Fibroblast of skin of left quadriceps (primary cell): ENCODE measurements around the gene KIAA1217.

Source experiments
- DNase-seq, 2 experiments: peaks; one replicate each; pipeline ENCODE4 v3.0.0-alpha.2; 2013; ENCODE audit warnings: low read depth in 2 of 2

The KIAA1217 gene

DNA sequence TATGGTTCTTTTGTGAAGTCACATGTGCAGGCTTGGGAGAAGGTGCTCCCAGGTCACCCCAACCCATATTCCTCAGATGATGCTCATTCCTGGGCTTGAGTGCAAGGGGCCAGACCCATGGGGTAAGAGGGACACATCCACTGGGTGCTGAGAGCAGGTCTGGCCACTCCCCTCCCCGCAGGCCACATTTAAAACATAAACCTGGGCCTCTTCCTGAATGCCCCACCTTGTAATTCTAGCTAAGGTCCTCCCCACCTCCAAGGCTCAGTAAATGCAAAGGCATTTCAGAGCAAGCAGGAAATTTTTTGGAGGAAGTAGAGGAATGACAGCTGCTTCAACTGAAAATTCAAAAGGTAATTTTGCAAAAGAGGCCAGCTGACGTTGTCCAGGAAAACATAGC is 342.2 kb downstream of the KIAA1217 start:
- no peak for DNase-seq

- DNase-seq = no peak
These were observed 343.5 kb downstream of the KIAA1217 start for GRCh38 chr10:24552346-24553016.

DNA sequence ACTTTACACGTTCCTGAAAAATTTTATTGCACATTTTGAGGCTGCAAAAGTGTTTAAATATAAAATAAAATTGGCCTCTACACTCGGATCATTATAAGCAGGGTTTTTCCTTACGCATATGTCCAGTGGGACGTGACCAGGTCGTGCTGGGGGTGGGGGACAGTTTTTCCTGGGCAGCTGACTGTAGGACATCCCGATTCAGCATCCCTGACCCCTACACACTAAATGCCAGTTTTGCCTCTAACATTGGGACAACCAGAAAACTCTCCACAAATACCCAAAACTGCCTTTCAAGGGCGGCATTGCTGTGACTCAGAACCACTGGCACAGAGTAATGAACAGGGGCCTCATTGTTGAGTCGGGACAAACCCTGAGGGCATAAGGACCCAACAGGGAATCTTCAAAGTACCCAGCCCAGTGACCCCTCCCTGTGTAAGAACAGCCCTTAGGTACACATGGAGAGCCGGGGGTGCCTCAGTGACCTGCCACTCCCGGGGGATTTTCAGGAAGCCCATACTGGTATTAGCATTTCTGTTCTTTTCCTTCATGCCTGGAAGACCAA is 344.2 kb downstream of the KIAA1217 start:
- no peak for DNase-seq

DNA sequence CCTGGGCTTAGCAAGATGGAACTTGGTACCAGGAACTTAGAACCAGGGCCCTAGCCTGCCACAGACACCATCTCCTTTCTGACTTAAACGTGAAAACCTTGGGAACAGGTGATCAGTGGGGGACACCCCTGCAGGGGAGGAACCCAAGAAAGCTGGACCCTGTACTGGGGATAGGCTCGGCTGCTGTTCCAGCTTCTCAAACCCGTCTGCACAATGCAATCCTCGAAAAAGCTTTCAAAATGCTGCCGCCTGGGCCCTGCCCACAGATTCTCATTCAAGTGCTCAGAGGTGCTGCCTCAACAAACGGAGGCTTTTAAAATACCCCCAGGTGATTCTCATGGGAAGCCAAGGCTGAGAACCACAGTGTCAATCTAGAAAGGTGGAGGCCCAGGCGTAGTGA is 345.1 kb downstream of the KIAA1217 start:
- no peak for DNase-seq

- DNase-seq = no peak
These were observed 347.3 kb downstream of the KIAA1217 start for GRCh38 chr10:24556126-24556749.

DNA sequence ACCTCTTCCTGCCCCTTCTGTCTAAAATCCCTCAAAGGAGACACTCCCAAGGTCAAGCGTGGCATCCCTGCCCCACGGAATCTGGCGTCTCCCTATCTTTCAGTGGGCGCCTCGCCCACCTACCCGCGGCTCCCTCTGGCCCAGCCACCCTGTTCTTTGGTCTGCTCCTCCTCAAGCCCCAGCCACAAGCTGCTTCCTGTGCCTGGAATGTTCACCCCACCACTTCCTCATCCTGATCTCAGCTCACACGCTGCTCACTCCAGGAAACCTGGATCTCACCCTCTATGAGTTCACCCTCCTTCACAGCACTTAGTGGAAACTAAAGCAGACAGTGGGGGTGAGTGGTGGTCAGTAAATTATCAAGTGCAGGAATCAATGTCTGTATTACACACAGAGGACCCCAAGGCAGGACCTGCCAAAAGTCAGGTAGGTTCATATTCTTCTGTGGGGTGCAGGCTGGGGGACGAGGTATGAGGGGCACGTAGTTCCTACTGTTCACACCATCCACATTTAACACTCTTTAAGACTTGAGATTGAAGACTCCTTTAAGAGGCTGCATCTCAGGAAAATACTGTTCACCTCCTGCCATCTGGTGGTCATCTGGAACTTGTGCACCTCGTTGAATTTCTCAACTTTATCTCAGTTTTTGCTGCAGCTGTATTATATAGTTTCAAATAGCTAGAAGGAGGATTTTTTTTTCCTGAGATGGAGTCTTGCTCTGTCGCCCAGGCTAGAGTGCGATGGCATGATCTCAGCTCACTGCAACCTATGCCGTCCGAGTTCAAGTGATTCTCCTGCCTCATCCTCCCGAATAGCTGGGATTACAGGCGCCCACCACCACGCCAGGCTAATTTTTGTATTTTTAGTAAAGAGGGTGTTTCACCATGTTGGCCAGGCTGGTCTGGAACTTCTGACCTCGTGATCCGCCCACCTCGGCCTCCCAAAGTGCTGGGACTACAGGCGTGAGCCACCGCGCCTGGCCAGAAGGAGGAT is 348.1 kb downstream of the KIAA1217 start:
- peak; percentile 32 to 44 for DNase-seq

DNA sequence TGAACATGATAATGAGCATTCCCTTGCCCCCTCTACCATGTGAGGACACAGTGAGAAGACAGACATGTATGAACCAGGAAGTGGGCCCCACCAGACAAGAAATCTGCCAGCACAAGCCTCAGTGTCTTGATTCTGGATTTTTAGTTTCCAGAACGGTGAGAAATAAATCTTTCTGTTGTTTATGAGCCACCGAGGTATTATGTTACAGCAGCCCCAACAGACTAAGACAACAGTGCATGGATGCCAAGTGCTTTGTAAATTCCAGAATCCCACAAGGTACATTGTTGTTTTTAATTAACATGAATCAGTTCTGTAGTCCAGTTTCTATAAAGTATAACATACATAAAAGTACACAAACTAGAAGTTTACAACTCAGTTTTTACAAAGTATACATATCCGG is 352.5 kb downstream of the KIAA1217 start:
- DNase-seq = peak in 1 of 2 experiments; percentile 19

DNA sequence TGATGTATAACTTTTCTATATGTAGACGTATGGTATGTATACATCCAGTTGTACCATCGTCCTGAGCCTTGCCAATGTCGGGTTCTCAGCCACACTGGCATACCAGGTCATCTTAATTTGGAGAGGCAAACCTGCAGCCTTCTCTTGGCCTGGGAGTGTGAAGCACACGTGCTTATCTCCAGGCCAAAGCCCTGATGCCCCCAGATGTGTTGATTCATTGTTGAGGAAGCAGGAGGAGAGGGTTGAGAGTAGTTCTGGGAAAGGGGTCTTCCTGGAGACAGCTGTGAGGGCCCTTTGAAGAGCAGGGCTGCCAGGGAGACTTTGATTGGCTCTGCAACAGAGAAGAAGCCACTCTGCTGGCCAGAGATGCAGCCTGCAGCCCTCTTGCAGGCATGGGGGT is 359.1 kb downstream of the KIAA1217 start:
- no peak for DNase-seq

DNA sequence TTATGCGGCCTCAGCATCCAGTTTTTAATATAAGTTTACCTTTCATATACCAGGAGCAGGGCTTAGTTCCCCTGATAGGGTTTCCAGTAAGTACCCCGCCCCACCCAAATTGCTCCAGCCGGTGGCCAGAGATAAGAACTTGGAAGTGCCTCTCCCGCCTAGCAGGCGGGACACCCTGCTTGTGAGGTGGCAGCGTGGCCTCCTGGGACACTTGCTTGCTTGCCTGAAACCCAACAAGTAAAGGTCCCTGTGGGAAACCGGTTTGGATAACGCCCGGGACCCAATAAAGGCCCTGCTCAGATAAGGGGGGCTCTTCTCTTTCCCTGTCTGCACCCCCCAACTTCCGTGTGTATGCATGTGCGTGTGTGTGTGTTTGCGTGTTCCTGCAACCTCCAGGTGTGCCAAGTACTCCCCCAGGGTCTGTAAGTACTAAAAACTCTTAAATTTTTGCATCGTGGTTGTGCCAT is 360.4 kb downstream of the KIAA1217 start:
- DNase-seq = no peak

GRCh38 chr10:24569828-24570657 is 361.1 kb downstream of the KIAA1217 start:
- no peak for DNase-seq

- no peak for DNase-seq
These were observed 361.9 kb downstream of the KIAA1217 start for GRCh38 chr10:24570658-24571426.

DNA sequence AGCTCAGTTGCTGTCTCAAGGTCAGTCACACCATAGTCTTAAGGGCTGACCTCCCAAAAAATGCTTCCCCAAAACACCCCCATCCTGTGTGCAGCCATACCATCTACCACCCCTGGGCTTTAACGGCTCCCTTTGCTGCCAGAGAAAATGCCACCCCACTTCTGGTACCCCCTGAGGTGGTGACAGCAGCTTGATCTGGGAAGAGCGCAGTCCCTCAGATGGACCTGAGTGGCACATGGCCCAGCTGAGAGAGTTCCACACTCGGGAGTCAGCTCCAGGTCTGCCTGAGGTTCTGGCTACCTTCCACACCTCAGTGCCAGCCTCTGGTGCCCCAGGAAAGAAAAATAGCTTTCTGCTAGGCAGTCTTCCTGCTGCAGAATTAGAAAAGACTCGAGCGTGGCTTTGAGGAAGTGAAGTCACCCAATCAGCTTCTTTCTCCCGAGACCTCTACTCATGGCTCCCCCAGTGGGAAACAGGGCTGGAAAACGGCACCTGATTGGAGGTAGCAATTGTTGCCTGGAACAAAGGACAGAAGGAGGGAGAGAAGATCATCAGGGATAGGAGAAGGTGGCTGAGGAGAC is 363.0 kb downstream of the KIAA1217 start:
- no peak for DNase-seq

GRCh38 chr10:24574161-24574560 is 365.2 kb downstream of the KIAA1217 start:
- DNase-seq = no peak

GRCh38 chr10:24574578-24575155 is 365.7 kb downstream of the KIAA1217 start:
- no peak for DNase-seq

- DNase-seq = no peak
These were observed 366.6 kb downstream of the KIAA1217 start for GRCh38 chr10:24575481-24576002.

DNA sequence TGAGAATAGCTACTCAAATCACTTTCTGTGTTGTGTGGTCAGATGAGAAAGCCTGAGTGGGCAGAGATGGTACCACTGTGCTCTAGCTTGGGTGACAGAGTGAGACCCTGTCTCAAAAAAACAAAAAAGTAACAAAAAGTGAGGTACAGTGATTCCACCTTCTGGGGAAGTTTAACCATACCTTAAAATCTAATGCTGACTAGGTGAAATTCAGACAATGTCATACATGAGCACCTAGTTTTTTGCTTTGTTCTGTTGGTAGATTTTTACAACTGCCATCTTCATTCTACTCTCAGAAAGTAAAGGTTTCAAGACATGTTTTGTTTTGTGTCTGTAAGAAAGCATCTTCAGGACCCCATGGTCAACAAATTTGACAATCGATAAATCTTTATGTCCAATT is 370.5 kb downstream of the KIAA1217 start:
- no peak for DNase-seq

DNA sequence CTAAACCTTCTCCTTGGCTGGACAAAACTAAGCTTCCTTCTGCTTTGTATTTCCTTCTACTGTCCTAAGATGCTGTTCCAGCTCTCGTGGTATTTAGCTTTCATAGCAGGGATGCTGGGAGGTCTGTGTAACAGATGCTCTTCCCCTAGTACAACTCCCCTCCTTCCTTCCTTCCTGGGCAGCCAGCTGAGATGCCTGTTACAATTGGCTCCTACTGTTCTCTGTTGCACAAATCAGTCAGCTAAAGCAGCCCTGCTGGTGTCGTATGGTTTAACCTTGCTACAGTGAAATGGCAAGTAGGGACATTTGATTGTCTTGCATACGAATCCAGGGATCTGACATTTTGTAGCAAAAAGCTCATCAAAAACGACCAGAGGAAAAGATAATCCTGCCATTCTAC is 371.0 kb downstream of the KIAA1217 start:
- no peak for DNase-seq

GRCh38 chr10:24589265-24589664 is 380.3 kb downstream of the KIAA1217 start:
- no peak for DNase-seq

DNA sequence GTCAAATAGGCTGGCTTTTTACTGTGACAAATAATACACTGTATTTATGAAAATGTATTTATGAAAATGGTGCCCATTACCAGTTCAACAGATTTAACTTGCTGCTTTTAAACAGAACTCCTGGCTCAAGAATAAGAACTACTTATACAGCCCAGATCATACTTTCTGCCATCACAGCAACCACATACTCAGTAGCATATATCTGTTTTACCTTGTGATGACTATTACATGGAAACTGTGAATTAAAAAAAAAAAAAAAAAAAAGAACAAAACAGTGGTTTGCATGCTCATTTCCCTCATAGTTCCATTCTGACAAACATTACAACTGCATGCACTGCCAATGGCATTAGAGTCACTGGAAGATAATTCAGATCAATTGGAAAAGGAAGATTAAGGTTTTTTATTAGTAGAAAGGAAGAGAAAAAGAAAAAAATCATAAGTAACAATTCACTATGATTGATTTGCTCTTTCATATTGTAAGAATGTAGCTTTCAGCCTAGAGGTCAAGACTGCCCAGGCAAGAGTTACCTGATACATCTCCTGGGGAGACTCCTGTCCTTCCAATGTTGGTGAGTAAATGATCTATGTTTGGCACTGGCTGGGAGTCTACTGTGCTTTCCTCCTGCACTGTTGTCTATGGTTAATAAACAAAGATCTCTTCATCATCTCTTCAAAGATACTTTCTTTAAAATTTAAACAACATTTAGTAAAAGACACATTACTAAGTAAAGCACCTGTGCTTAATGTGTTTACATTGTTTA is 381.9 kb downstream of the KIAA1217 start:
- DNase-seq = no peak
